ENCODE results near the gene NFATC1.

DNA sequence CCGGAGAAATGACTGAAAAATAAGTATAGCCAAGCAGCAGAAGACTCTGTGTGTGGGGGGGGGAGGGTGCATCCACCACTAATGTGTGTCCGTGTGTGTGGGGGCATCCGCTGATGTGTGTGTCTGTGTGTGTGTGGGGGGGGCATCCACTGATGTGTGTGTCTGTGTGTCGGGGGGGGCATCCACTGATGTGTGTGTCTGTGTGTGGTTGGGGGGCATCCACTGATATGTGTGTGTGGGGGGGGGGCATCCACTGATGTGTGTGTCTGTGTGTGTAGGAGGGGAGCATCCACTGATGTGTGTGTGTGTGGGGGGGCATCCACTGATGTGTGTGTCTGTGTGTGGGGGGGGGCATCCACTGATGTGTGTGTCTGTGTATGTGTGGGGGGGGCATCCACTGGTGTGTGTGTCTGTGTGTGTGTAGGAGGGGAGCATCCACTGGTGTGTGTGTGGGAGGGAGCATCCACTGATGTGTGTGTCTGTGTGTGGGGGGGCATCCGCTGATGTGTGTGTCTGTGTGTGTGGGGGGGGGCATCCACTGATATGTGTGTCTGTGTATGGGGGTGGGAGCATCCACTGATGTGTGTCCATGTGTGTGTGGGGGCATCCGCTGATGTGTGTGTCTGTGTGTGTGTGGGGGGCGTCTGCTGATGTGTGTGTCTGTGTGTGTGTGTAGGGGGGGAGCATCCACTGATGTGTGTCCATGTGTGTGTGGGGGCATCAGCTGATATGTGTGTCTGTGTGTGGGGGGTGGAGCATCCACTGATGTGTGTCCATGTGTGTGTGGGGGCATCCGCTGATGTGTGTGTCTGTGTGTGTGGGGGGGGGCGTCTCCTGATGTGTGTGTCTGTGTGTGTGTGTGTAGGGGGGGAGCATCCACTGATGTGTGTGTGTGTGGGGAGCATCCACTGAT, 125.0 kb downstream of the NFATC1 start:
- TF ChIP-seq CTCF (conservative IDR thresholded peaks at IDR 0.05 in 1 of 2, IDR thresholded peaks at IDR 0.05 in 1 of 2; ENCODE audit: low read depth in 1 of 2, low read length in 2 of 2) (no peak), EZH2 (IDR thresholded peaks at IDR 0.05; ENCODE audit: low read length, missing control alignments) (no peak)
